LNCAP (cell line): ENCODE results near the gene TLNRD1.

Experiments
- CTCF ChIP-seq: fragments of 450-650 bp; IDR thresholded peaks from 2 replicates; pipeline ENCODE4 v1.5.1; 2017; ENCODE audit warnings: mild to moderate bottlenecking

The TLNRD1 gene

GRCh38 chr15:80966431-80967197 lies 34.1 kb upstream of the TLNRD1 start:
- no peak for TF ChIP-seq CTCF

GRCh38 chr15:80967451-80967850 lies 33.3 kb upstream of the TLNRD1 start:
- no peak for TF ChIP-seq CTCF

GRCh38 chr15:80967991-80968510 lies 32.7 kb upstream of the TLNRD1 start:
- no peak for TF ChIP-seq CTCF

- no peak for TF ChIP-seq CTCF
Observed at GRCh38 chr15:80969316-80969715, 31.4 kb upstream of the TLNRD1 start.

GRCh38 chr15:80970018-80970657 lies 30.6 kb upstream of the TLNRD1 start:
- TF ChIP-seq CTCF = peak; percentile 72

GRCh38 chr15:80970658-80971057 lies 30.1 kb upstream of the TLNRD1 start:
- TF ChIP-seq CTCF = no peak

GRCh38 chr15:80971143-80971542 lies 29.6 kb upstream of the TLNRD1 start:
- no peak for TF ChIP-seq CTCF
